Astrocyte of the cerebellum (primary cell): ENCODE measurements around the gene MSH2.

ENCODE experiments used
- DNase-seq: peaks from one replicate; pipeline ENCODE4 v3.0.0-alpha.2; 2011; ENCODE audit warnings: low read depth
- H3K4me3 ChIP-seq: 2 replicates; pipeline ENCODE4 v1.5.1; 2011; ENCODE audit warnings: mild to moderate bottlenecking, low read depth, low read length, moderate library complexity
- CTCF ChIP-seq: IDR thresholded peaks from 2 replicates; pipeline ENCODE4 v1.5.1; 2012; ENCODE audit warnings: low read length, low read depth, moderate library complexity, mild to moderate bottlenecking; ENCODE audit errors: missing control alignments
- in situ Hi-C: cut with HindIII; loops from 2 replicates; pipeline ENCODE4 v1.10.0; 2017; ENCODE audit warnings: low sequenced_read_pairs

MSH2 gene

GRCh38 chr2:47388888-47389287 is 14.1 kb upstream of the MSH2 start:
- H3K4me3 ChIP-seq: no peak overlapping the region
- TF ChIP-seq CTCF: no peak
- in situ Hi-C loops: no loop called here
- DNase-seq: no peak

GRCh38 chr2:47389692-47390091 is 13.3 kb upstream of the MSH2 start:
- TF ChIP-seq CTCF: no peak
- no peak for DNase-seq
- in situ Hi-C loops: no loop called here
- no peak overlapping the region for H3K4me3 ChIP-seq

GRCh38 chr2:47401789-47402554 is 984 bp upstream of the MSH2 start:
- in situ Hi-C loops: no loop called here
- TF ChIP-seq CTCF: no peak
- DNase-seq: no peak
- H3K4me3 ChIP-seq: peak overlapping the region; percentile 83

- H3K4me3 ChIP-seq: peak overlapping the region; percentile 83
- no peak for DNase-seq
- TF ChIP-seq CTCF: no peak
- in situ Hi-C loops: no loop called here
Observed at GRCh38 chr2:47402555-47402804, 476 bp upstream of the MSH2 start.

- H3K4me3 ChIP-seq: peak overlapping the region; percentile 83
- in situ Hi-C loops: no loop called here
- DNase-seq: no peak
- TF ChIP-seq CTCF: no peak
Observed at GRCh38 chr2:47403609-47404193, 745 bp downstream of the MSH2 start.

GRCh38 chr2:47404356-47404755 is 1.4 kb downstream of the MSH2 start:
- DNase-seq: no peak
- TF ChIP-seq CTCF: no peak
- in situ Hi-C loops: no loop called here
- H3K4me3 ChIP-seq: peak overlapping the region; percentile 83
